Measurements from ENCODE around the gene NGDN.

The NGDN gene

DNA sequence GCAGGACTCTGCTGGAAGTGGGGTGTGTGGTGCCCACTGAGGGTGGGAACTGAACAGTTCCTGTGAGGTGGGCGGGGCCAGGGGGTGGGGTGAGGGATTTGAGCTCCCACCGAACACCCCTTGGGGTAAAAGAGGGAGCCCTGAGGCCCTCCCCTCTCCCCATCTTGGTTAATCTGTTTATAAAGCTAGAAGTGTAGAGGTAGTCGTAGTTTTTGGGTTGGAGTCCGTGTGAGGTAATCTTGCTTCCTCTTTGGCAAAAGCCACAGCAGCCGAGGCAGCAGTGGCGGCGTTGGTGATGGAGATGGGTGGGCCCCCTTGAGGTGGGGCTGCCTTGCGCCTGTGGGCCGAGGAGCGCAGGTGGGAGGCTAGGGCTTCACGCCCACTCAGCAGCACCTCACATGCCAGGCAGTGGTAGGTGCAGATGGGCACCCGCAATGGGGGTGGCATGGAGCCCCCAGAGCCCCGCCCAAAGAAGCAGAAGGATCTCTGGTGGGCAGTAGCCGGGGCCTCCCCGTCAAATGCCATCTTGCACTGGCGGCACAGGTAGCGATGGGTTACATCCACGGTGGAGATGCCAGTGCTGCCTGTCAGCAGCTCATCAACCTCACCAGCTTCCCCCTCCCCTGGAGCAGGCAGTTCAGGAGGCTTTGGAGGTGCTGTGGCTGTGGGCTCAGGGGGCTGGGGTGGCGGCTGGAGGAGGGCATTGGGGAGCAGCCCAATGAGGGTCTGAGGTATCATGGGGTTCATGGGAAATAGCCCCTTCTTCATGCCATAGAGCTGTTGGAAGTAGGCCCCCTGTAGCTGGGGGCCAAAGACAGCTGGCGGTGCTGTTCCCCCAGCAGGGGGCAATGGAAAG, 52.5 kb downstream of the NGDN start:
- DNase-seq (ENCODE audit: low read depth in 2 of 2) = no peak
- TF ChIP-seq, protein P1, sequence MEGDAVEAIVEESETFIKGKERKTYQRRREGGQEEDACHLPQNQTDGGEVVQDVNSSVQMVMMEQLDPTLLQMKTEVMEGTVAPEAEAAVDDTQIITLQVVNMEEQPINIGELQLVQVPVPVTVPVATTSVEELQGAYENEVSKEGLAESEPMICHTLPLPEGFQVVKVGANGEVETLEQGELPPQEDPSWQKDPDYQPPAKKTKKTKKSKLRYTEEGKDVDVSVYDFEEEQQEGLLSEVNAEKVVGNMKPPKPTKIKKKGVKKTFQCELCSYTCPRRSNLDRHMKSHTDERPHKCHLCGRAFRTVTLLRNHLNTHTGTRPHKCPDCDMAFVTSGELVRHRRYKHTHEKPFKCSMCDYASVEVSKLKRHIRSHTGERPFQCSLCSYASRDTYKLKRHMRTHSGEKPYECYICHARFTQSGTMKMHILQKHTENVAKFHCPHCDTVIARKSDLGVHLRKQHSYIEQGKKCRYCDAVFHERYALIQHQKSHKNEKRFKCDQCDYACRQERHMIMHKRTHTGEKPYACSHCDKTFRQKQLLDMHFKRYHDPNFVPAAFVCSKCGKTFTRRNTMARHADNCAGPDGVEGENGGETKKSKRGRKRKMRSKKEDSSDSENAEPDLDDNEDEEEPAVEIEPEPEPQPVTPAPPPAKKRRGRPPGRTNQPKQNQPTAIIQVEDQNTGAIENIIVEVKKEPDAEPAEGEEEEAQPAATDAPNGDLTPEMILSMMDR (IDR thresholded peaks at IDR 0.05; ENCODE audit: low read depth, low read length) = no peak
- no peak overlapping the region for H3K4me3 ChIP-seq (replicated peaks in 1 of 2; ENCODE audit: low read depth in 2 of 2, low read length in 2 of 2)

DNA sequence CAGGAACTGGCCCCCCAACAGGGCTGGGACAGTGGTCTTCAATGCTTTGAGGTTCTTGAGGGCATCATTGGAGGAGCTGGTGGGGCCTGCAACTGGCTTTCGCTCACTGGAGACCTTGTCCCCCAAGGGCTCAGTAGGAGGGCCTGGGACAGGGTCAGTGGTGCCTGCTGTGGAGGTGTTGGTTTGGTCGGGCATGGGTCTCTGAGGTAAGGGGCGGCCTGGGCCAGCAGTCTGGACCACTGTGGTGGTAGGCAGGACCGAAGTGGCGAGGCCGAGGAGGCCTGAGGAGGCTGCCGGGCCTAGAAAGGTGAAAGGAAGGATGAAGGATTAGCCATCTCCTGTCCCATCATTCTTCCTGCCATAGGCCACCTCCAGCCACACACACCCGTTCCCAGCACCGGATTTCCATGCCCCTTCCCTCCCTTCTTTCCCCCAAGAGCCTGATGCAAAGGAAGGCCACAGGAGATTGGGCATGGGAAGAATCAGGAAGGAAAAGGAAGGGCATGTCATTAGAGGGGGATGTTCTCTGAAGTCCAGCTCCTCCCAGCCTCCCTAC, 53.2 kb downstream of the NGDN start:
- DNase-seq (ENCODE audit: low read depth in 2 of 2) = no peak
- TF ChIP-seq, protein P1 (IDR thresholded peaks at IDR 0.05; ENCODE audit: low read depth, low read length) = no peak
- H3K4me3 ChIP-seq (replicated peaks in 1 of 2; ENCODE audit: low read depth in 2 of 2, low read length in 2 of 2) = no peak overlapping the region

DNA sequence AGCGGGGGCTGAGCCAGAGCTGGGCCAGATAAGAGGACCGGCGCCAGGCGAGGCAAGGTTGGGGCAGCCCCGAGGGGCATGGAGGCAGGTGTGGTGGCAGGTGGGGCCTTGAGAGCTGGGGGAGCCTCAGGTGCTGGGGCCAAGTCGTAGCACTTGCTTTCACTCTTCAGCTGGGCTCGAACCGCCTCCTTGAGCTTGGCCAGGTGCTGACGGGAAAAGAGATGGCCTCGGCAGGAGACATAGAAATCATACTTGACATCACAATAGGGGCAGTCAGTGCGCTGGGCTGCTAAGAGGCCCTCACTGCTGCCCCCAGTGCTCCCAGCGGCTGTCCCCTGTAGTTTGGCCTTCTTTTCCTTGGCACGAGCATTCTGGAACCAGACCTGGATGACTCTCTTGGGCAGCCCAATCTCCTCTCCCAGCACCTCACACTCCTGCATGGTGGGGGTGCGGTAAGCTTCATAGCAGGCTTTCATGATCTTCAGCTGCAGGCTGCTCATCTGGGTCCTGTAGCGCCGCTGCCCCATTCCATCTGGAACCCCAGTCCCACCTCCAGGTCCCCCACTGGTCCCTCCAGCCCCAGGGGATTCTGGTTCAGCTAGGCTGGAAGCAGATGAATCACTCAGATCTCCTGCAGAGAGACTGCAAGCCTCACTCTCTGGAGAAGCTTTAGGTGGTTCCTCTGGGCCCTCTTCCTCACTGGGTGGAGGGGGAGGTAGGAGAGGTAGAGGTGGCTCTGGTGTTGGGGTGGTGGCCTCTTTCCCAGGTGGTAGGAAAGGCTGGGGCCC, 53.9 kb downstream of the NGDN start:
- H3K4me3 ChIP-seq (replicated peaks in 1 of 2; ENCODE audit: low read depth in 2 of 2, low read length in 2 of 2) = no peak overlapping the region
- TF ChIP-seq, protein P1 (IDR thresholded peaks at IDR 0.05; ENCODE audit: low read depth, low read length) = no peak
- no peak for DNase-seq (ENCODE audit: low read depth in 2 of 2)

DNA sequence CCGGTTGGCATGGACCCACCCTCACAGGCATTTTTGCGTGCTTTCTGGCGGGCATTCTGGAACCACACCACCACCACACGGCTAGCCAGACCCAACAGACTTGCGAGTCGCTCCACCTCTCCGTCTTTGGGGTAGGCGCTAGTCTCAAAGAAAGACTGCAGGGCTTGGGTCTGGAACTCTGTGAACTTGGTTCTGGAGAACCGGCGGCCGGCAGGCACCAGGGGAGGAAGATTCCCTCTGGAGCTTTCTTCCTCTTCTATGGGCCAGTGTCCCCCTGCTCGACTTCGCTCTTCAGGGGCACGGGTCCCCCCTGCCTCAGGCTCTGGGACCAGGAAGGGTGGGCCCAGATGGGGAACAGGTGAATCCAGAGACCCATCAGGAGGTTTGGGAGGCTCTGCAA, 55.5 kb downstream of the NGDN start:
- no peak for DNase-seq (ENCODE audit: low read depth in 2 of 2)
- TF ChIP-seq, protein P1 (IDR thresholded peaks at IDR 0.05; ENCODE audit: low read depth, low read length) = no peak
- H3K4me3 ChIP-seq (replicated peaks in 1 of 2; ENCODE audit: low read depth in 2 of 2, low read length in 2 of 2) = no peak overlapping the region

DNA sequence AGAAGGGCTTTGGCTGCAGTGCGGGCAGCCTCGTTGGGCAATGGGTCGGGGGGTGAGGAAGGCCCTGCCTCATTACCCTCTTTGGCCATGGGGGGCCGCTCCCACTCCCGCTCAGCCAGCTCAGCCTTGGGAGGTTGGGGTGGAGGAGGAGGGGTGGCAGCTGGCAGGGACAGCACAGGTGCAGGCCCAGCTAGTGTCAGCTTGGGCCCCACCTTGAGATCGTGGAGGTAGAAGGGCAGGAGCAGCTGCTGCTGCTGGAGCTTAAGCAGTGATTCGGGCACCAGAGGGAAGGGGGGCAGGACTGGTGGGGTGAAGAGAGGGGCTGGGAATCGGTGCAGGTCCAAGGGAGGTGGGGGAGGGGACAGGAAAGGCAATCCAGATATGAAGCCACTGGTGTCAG, 56.1 kb downstream of the NGDN start:
- DNase-seq (ENCODE audit: low read depth in 2 of 2) = no peak
- TF ChIP-seq, protein P1 (IDR thresholded peaks at IDR 0.05; ENCODE audit: low read depth, low read length) = no peak
- H3K4me3 ChIP-seq (replicated peaks in 1 of 2; ENCODE audit: low read depth in 2 of 2, low read length in 2 of 2) = no peak overlapping the region

All from cardiac fibroblast (primary cell).